Measurements from ENCODE around the gene DPY30. TPM values are rescaled to one million over a fixed set of nuclear protein-coding genes. Genes with fewer than 3 reads are reported as not detected.
"Not testable (repeated sequence)": the region's sequence is repeated elsewhere in the genome, so short reads cannot be mapped to it uniquely, and the experiment has no call there.

Gene DPY30
- polyA plus RNA-seq, 2 donors: 77.2 to 115 TPM

- WGBS, 2 donors: 88 to 92% methylated on average over 2 of the region's 2 CpGs
- no peaks in the 10 kb centered on the region for H3K36me3 ChIP-seq (ENCODE audit: control insufficient read depth in 2 of 2, insufficient read depth in 2 of 2, low read length in 1 of 2)
- no peak overlapping the region for H3K27ac ChIP-seq (ENCODE audit: low read depth in 2 of 2, low read length in 1 of 2)
- H3K9me3 ChIP-seq (ENCODE audit: control insufficient read depth in 2 of 2, insufficient read depth in 1 of 2, low read depth in 1 of 2, low read length in 1 of 2): no peaks in the 10 kb centered on the region
- no peak overlapping the region for H3K4me3 ChIP-seq (ENCODE audit: low read depth in 1 of 2, low read length in 2 of 2)
- no peaks in the 10 kb centered on the region for H3K4me1 ChIP-seq (ENCODE audit: control insufficient read depth in 2 of 2, insufficient read depth in 2 of 2, low read length in 1 of 2)
- H3K27me3 ChIP-seq (ENCODE audit: control insufficient read depth in 1 of 2, insufficient read depth in 2 of 2, low read length in 2 of 2): no peaks in the 10 kb centered on the region
Observed at GRCh38 chr2:32058130-32058529, 18.5 kb upstream of the DPY30 start.

DNA sequence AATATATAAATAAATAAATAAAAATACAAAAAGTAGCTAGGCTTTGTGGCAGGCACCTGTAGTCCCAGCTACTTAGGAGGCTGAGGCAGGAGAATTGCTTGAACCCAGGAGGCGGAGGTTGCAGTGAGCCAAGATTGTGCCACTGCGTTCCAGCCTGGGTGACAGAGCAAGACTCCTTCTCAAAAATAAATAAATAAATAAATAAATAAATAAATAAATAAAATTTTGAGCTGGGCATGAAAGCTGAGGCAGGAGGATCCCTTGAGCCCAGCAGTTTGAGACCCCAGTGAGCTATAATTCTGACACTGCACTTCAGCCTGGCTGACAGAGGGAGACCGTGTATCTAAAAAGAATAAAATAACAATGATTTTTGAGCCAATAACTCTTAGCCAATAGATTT, 15.0 kb upstream of the DPY30 start:
- H3K9me3 ChIP-seq (ENCODE audit: control insufficient read depth in 2 of 2, insufficient read depth in 1 of 2, low read depth in 1 of 2, low read length in 1 of 2); H3K27me3 ChIP-seq (ENCODE audit: control insufficient read depth in 1 of 2, insufficient read depth in 2 of 2, low read length in 2 of 2); H3K27ac ChIP-seq (ENCODE audit: low read depth in 2 of 2, low read length in 1 of 2); H3K4me3 ChIP-seq (ENCODE audit: low read depth in 1 of 2, low read length in 2 of 2); H3K4me1 ChIP-seq (ENCODE audit: control insufficient read depth in 2 of 2, insufficient read depth in 2 of 2, low read length in 1 of 2); H3K36me3 ChIP-seq (ENCODE audit: control insufficient read depth in 2 of 2, insufficient read depth in 2 of 2, low read length in 1 of 2): not testable (repeated sequence)
- 78 to 81% methylated on average over 3 of the region's 3 CpGs for WGBS, 2 donors

GRCh38 chr2:32051836-32052439, 12.3 kb upstream of the DPY30 start:
- Histone ChIP-seq H3K9me3 (ENCODE audit: control insufficient read depth in 2 of 2, insufficient read depth in 1 of 2, low read depth in 1 of 2, low read length in 1 of 2) (no peaks in the 10 kb centered on the region), H3K27ac (ENCODE audit: low read depth in 2 of 2, low read length in 1 of 2) (no peak overlapping the region), H3K4me3 (ENCODE audit: low read depth in 1 of 2, low read length in 2 of 2) (no peak overlapping the region), H3K36me3 (ENCODE audit: control insufficient read depth in 2 of 2, insufficient read depth in 2 of 2, low read length in 1 of 2) (no peaks in the 10 kb centered on the region), H3K4me1 (ENCODE audit: control insufficient read depth in 2 of 2, insufficient read depth in 2 of 2, low read length in 1 of 2) (no peaks in the 10 kb centered on the region), H3K27me3 (ENCODE audit: control insufficient read depth in 1 of 2, insufficient read depth in 2 of 2, low read length in 2 of 2) (no peaks in the 10 kb centered on the region)
- WGBS, 2 donors: 91 to 92% methylated on average over 11 of the region's 11 CpGs

GRCh38 chr2:32043561-32043960, 4.0 kb upstream of the DPY30 start:
- H3K27ac ChIP-seq (ENCODE audit: low read depth in 2 of 2, low read length in 1 of 2): no peak overlapping the region
- 79 to 81% methylated on average over 7 of the region's 7 CpGs for WGBS, 2 donors

DNA sequence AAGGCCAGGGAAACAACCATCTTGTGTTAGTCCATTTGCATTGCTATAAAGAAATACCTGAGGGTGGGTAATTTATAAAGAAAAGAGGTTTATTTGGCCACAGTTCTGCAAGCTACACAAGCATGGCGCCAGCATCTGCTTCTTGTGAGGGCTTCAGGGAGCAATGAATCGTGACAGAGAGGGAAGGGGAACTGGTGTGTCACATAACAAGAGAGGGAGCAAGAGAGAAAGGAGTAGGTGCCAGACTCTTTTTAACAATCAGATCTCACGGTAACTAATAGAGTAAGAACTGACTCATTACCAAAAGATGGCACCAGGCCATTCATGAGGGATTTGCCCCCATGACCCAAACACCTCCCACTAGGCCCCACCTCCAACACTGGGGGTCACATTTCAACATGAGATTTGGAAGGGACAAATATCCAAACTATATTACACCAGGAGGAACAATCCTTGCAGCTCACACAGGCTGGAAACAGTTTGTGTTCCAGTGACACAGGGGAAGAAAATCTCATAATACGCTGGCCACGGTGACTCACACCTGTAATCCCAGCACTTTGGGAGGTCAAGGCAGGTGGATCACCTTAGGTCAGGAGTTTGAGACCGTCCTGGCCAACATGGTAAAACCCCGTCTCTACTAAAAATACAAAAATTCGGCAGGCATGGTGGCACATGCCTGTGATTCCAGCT, 5.3 kb downstream of the DPY30 start:
- H3K27me3 ChIP-seq (ENCODE audit: control insufficient read depth in 1 of 2, insufficient read depth in 2 of 2, low read length in 2 of 2); H3K4me1 ChIP-seq (ENCODE audit: control insufficient read depth in 2 of 2, insufficient read depth in 2 of 2, low read length in 1 of 2); H3K36me3 ChIP-seq (ENCODE audit: control insufficient read depth in 2 of 2, insufficient read depth in 2 of 2, low read length in 1 of 2); H3K27ac ChIP-seq (ENCODE audit: low read depth in 2 of 2, low read length in 1 of 2); H3K9me3 ChIP-seq (ENCODE audit: control insufficient read depth in 2 of 2, insufficient read depth in 1 of 2, low read depth in 1 of 2, low read length in 1 of 2); H3K4me3 ChIP-seq (ENCODE audit: low read depth in 1 of 2, low read length in 2 of 2): not testable (repeated sequence)
- WGBS, 2 donors: 79 to 86% methylated on average over 8 of the region's 8 CpGs

More at GRCh38 chr2:32043561-32043960, 4.0 kb upstream of the DPY30 start:
- H3K27me3 ChIP-seq (ENCODE audit: control insufficient read depth in 1 of 2, insufficient read depth in 2 of 2, low read length in 2 of 2): no peaks in the 10 kb centered on the region
- H3K4me1 ChIP-seq (ENCODE audit: control insufficient read depth in 2 of 2, insufficient read depth in 2 of 2, low read length in 1 of 2): no peaks in the 10 kb centered on the region
- H3K4me3 ChIP-seq (ENCODE audit: low read depth in 1 of 2, low read length in 2 of 2): no peak overlapping the region
- no peaks in the 10 kb centered on the region for H3K36me3 ChIP-seq (ENCODE audit: control insufficient read depth in 2 of 2, insufficient read depth in 2 of 2, low read length in 1 of 2)
- no peaks in the 10 kb centered on the region for H3K9me3 ChIP-seq (ENCODE audit: control insufficient read depth in 2 of 2, insufficient read depth in 1 of 2, low read depth in 1 of 2, low read length in 1 of 2)

DNA sequence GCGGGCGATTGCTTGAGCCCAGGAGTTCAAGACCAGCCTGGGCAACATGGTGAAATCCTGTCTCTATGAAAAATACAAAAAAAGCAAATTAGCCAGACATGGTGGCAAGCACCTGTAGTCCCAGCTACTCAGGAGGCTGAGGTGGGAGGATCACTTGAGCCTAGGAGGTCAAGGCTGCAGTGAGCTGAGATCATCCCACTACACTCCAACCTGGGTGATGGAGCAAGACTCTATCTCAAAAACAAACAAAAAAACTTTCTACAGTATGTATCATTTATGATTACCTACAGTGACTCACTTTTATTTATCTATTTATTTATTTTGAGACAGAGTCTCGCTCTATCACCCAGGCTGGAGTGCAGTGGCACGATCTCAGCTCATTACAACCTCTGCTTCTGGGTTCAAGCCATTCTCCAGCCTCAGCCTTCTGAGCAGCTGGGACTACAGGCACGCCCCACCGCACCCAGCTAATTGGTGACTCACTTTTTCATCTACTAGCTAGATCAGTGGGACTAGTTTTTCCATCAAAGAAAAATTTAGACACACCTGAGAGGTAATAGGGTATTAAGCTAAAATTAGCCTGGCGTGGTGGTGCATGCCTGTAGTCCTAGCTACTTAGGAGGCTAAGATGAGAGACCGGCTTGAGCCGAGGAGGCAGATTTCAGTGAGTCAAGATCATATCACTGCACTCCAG, 20.7 kb downstream of the DPY30 start:
- not testable (repeated sequence) for H3K27me3 ChIP-seq (ENCODE audit: control insufficient read depth in 1 of 2, insufficient read depth in 2 of 2, low read length in 2 of 2); H3K9me3 ChIP-seq (ENCODE audit: control insufficient read depth in 2 of 2, insufficient read depth in 1 of 2, low read depth in 1 of 2, low read length in 1 of 2); H3K4me1 ChIP-seq (ENCODE audit: control insufficient read depth in 2 of 2, insufficient read depth in 2 of 2, low read length in 1 of 2); H3K4me3 ChIP-seq (ENCODE audit: low read depth in 1 of 2, low read length in 2 of 2); H3K36me3 ChIP-seq (ENCODE audit: control insufficient read depth in 2 of 2, insufficient read depth in 2 of 2, low read length in 1 of 2)
- WGBS, 2 donors: 75 to 78% methylated on average over 9 of the region's 9 CpGs
- peak overlapping the region in 1 of 2 donors; percentile 61 for H3K27ac ChIP-seq (ENCODE audit: low read depth in 2 of 2, low read length in 1 of 2)

GRCh38 chr2:32012872-32013271, 26.7 kb downstream of the DPY30 start:
- no peaks in the 10 kb centered on the region for H3K36me3 ChIP-seq (ENCODE audit: control insufficient read depth in 2 of 2, insufficient read depth in 2 of 2, low read length in 1 of 2)
- no peak overlapping the region for H3K27ac ChIP-seq (ENCODE audit: low read depth in 2 of 2, low read length in 1 of 2)
- H3K4me3 ChIP-seq (ENCODE audit: low read depth in 1 of 2, low read length in 2 of 2): no peak overlapping the region
- 84 to 94% methylated on average over 1 of the region's 1 CpG for WGBS, 2 donors
- H3K9me3 ChIP-seq (ENCODE audit: control insufficient read depth in 2 of 2, insufficient read depth in 1 of 2, low read depth in 1 of 2, low read length in 1 of 2): peaks cover 0 to 3% of the 10 kb centered on the region in 2 donors
- H3K4me1 ChIP-seq (ENCODE audit: control insufficient read depth in 2 of 2, insufficient read depth in 2 of 2, low read length in 1 of 2): no peaks in the 10 kb centered on the region
- H3K27me3 ChIP-seq (ENCODE audit: control insufficient read depth in 1 of 2, insufficient read depth in 2 of 2, low read length in 2 of 2): no peaks in the 10 kb centered on the region

- 75 to 77% methylated on average over 5 of the region's 5 CpGs for WGBS, 2 donors
- no peaks in the 10 kb centered on the region for H3K27me3 ChIP-seq (ENCODE audit: control insufficient read depth in 1 of 2, insufficient read depth in 2 of 2, low read length in 2 of 2)
- H3K9me3 ChIP-seq (ENCODE audit: control insufficient read depth in 2 of 2, insufficient read depth in 1 of 2, low read depth in 1 of 2, low read length in 1 of 2): peaks cover 0 to 3% of the 10 kb centered on the region in 2 donors
- H3K27ac ChIP-seq (ENCODE audit: low read depth in 2 of 2, low read length in 1 of 2): peak overlapping the region in 1 of 2 donors; percentile 87
- peak overlapping the region in 1 of 2 donors; percentile 85 for H3K4me3 ChIP-seq (ENCODE audit: low read depth in 1 of 2, low read length in 2 of 2)
- no peaks in the 10 kb centered on the region for H3K4me1 ChIP-seq (ENCODE audit: control insufficient read depth in 2 of 2, insufficient read depth in 2 of 2, low read length in 1 of 2)
- H3K36me3 ChIP-seq (ENCODE audit: control insufficient read depth in 2 of 2, insufficient read depth in 2 of 2, low read length in 1 of 2): no peaks in the 10 kb centered on the region
Observed at GRCh38 chr2:32011485-32011960, 28.1 kb downstream of the DPY30 start.

GRCh38 chr2:32010670-32011484, 28.7 kb downstream of the DPY30 start, which contains the start of gene MEMO1:
Gene MEMO1, minus strand, starts transcription at chr2:32011008. Its CDS starts 761 bp downstream, at chr2:32010247.
- Histone ChIP-seq H3K27me3 (ENCODE audit: control insufficient read depth in 1 of 2, insufficient read depth in 2 of 2, low read length in 2 of 2) (no peaks in the 10 kb centered on the region), H3K4me1 (ENCODE audit: control insufficient read depth in 2 of 2, insufficient read depth in 2 of 2, low read length in 1 of 2) (no peaks in the 10 kb centered on the region), H3K9me3 (ENCODE audit: control insufficient read depth in 2 of 2, insufficient read depth in 1 of 2, low read depth in 1 of 2, low read length in 1 of 2) (peaks cover 0 to 3% of the 10 kb centered on the region in 2 donors), H3K4me3 (ENCODE audit: low read depth in 1 of 2, low read length in 2 of 2) (peak within 1 kb of the TSS; percentile 85 to 87), H3K27ac (ENCODE audit: low read depth in 2 of 2, low read length in 1 of 2) (peak within 1 kb of the TSS; percentile 87 to 96), H3K36me3 (ENCODE audit: control insufficient read depth in 2 of 2, insufficient read depth in 2 of 2, low read length in 1 of 2) (no peaks in the 10 kb centered on the region)
- WGBS, 2 donors: 0% methylated on average over 40 to 52 of the region's 57 CpGs
